ENCODE results near the gene HECTD2.
A peak's percentile ranks its signal among the peaks of the same experiment; 100 is the strongest.
"Not testable (repeated sequence)": the region's sequence is repeated elsewhere in the genome, so short reads cannot be mapped to it uniquely, and the experiment has no call there.

HECTD2 gene

GRCh38 chr10:91389636-91390512 is 20.3 kb upstream of the HECTD2 start:
- H3K4me1 ChIP-seq (ENCODE audit: control insufficient read depth, insufficient read depth, low read length) = no peaks in the 10 kb centered on the region
- no peak overlapping the region for H3K4me3 ChIP-seq (ENCODE audit: low read length)
- no peaks in the 10 kb centered on the region for H3K27me3 ChIP-seq (ENCODE audit: control insufficient read depth, insufficient read depth, low read length)
- H3K36me3 ChIP-seq (ENCODE audit: control insufficient read depth, insufficient read depth, low read length) = no peaks in the 10 kb centered on the region
- H3K9me3 ChIP-seq (ENCODE audit: control insufficient read depth, low read length) = no peaks in the 10 kb centered on the region
- no peak overlapping the region for H3K9ac ChIP-seq (ENCODE audit: low read length)

- H3K9ac ChIP-seq (ENCODE audit: low read length); H3K9me3 ChIP-seq (ENCODE audit: control insufficient read depth, low read length); H3K36me3 ChIP-seq (ENCODE audit: control insufficient read depth, insufficient read depth, low read length); H3K4me3 ChIP-seq (ENCODE audit: low read length); H3K27me3 ChIP-seq (ENCODE audit: control insufficient read depth, insufficient read depth, low read length); H3K4me1 ChIP-seq (ENCODE audit: control insufficient read depth, insufficient read depth, low read length): not testable (repeated sequence)
Measured at GRCh38 chr10:91390513-91390825, 19.7 kb upstream of the HECTD2 start.

- no peak overlapping the region for H3K9ac ChIP-seq (ENCODE audit: low read length)
- H3K27me3 ChIP-seq (ENCODE audit: control insufficient read depth, insufficient read depth, low read length) = no peaks in the 10 kb centered on the region
- H3K36me3 ChIP-seq (ENCODE audit: control insufficient read depth, insufficient read depth, low read length) = no peaks in the 10 kb centered on the region
- no peak overlapping the region for H3K4me3 ChIP-seq (ENCODE audit: low read length)
- H3K9me3 ChIP-seq (ENCODE audit: control insufficient read depth, low read length) = no peaks in the 10 kb centered on the region
- H3K4me1 ChIP-seq (ENCODE audit: control insufficient read depth, insufficient read depth, low read length) = no peaks in the 10 kb centered on the region
Measured at GRCh38 chr10:91391920-91392319, 18.2 kb upstream of the HECTD2 start.

GRCh38 chr10:91406322-91406721 is 3.8 kb upstream of the HECTD2 start:
- H3K4me3 ChIP-seq (ENCODE audit: low read length) = no peak overlapping the region
- no peaks in the 10 kb centered on the region for H3K27me3 ChIP-seq (ENCODE audit: control insufficient read depth, insufficient read depth, low read length)
- no peak overlapping the region for H3K9ac ChIP-seq (ENCODE audit: low read length)
- H3K4me1 ChIP-seq (ENCODE audit: control insufficient read depth, insufficient read depth, low read length) = no peaks in the 10 kb centered on the region
- no peaks in the 10 kb centered on the region for H3K36me3 ChIP-seq (ENCODE audit: control insufficient read depth, insufficient read depth, low read length)
- H3K9me3 ChIP-seq (ENCODE audit: control insufficient read depth, low read length) = no peaks in the 10 kb centered on the region

- H3K36me3 ChIP-seq (ENCODE audit: control insufficient read depth, insufficient read depth, low read length) = no peaks in the 10 kb centered on the region
- H3K27me3 ChIP-seq (ENCODE audit: control insufficient read depth, insufficient read depth, low read length) = no peaks in the 10 kb centered on the region
- H3K4me1 ChIP-seq (ENCODE audit: control insufficient read depth, insufficient read depth, low read length) = no peaks in the 10 kb centered on the region
- peak overlapping the region; percentile 100 for H3K9ac ChIP-seq (ENCODE audit: low read length)
- no peaks in the 10 kb centered on the region for H3K9me3 ChIP-seq (ENCODE audit: control insufficient read depth, low read length)
- peak overlapping the region; percentile 91 for H3K4me3 ChIP-seq (ENCODE audit: low read length)
Measured at GRCh38 chr10:91409069-91409868, 875 bp upstream of the HECTD2 start.

- H3K36me3 ChIP-seq (ENCODE audit: control insufficient read depth, insufficient read depth, low read length) = no peaks in the 10 kb centered on the region
Measured at GRCh38 chr10:91410638-91411371, 661 bp downstream of the HECTD2 start.

GRCh38 chr10:91411621-91412020 is 1.5 kb downstream of the HECTD2 start:
- H3K4me3 ChIP-seq (ENCODE audit: low read length) = no peak overlapping the region
- no peak overlapping the region for H3K9ac ChIP-seq (ENCODE audit: low read length)
- H3K27me3 ChIP-seq (ENCODE audit: control insufficient read depth, insufficient read depth, low read length) = no peaks in the 10 kb centered on the region
- H3K9me3 ChIP-seq (ENCODE audit: control insufficient read depth, low read length) = no peaks in the 10 kb centered on the region
- no peaks in the 10 kb centered on the region for H3K36me3 ChIP-seq (ENCODE audit: control insufficient read depth, insufficient read depth, low read length)
- H3K4me1 ChIP-seq (ENCODE audit: control insufficient read depth, insufficient read depth, low read length) = no peaks in the 10 kb centered on the region

More at GRCh38 chr10:91410638-91411371, 661 bp downstream of the HECTD2 start:
- H3K4me1 ChIP-seq (ENCODE audit: control insufficient read depth, insufficient read depth, low read length) = no peaks in the 10 kb centered on the region
- no peaks in the 10 kb centered on the region for H3K27me3 ChIP-seq (ENCODE audit: control insufficient read depth, insufficient read depth, low read length)
- peak overlapping the region; percentile 100 for H3K9ac ChIP-seq (ENCODE audit: low read length)
- no peaks in the 10 kb centered on the region for H3K9me3 ChIP-seq (ENCODE audit: control insufficient read depth, low read length)
- peak overlapping the region; percentile 37 for H3K4me3 ChIP-seq (ENCODE audit: low read length)

- Histone ChIP-seq H3K4me3 (ENCODE audit: low read length) (no peak overlapping the region), H3K9me3 (ENCODE audit: control insufficient read depth, low read length) (no peaks in the 10 kb centered on the region), H3K9ac (ENCODE audit: low read length) (no peak overlapping the region), H3K36me3 (ENCODE audit: control insufficient read depth, insufficient read depth, low read length) (no peaks in the 10 kb centered on the region), H3K4me1 (ENCODE audit: control insufficient read depth, insufficient read depth, low read length) (no peaks in the 10 kb centered on the region), H3K27me3 (ENCODE audit: control insufficient read depth, insufficient read depth, low read length) (no peaks in the 10 kb centered on the region)
Measured at GRCh38 chr10:91412354-91413087, 2.4 kb downstream of the HECTD2 start.

- no peak overlapping the region for H3K9ac ChIP-seq (ENCODE audit: low read length)
Measured at GRCh38 chr10:91415816-91416215, 5.7 kb downstream of the HECTD2 start.

GRCh38 chr10:91416339-91416855 is 6.3 kb downstream of the HECTD2 start:
- Histone ChIP-seq H3K4me1 (ENCODE audit: control insufficient read depth, insufficient read depth, low read length) (no peaks in the 10 kb centered on the region), H3K9me3 (ENCODE audit: control insufficient read depth, low read length) (no peaks in the 10 kb centered on the region), H3K27me3 (ENCODE audit: control insufficient read depth, insufficient read depth, low read length) (no peaks in the 10 kb centered on the region), H3K9ac (ENCODE audit: low read length) (no peak overlapping the region), H3K4me3 (ENCODE audit: low read length) (no peak overlapping the region), H3K36me3 (ENCODE audit: control insufficient read depth, insufficient read depth, low read length) (no peaks in the 10 kb centered on the region)

More at GRCh38 chr10:91415816-91416215, 5.7 kb downstream of the HECTD2 start:
- no peaks in the 10 kb centered on the region for H3K9me3 ChIP-seq (ENCODE audit: control insufficient read depth, low read length)
- H3K27me3 ChIP-seq (ENCODE audit: control insufficient read depth, insufficient read depth, low read length) = no peaks in the 10 kb centered on the region
- H3K4me3 ChIP-seq (ENCODE audit: low read length) = no peak overlapping the region
- H3K4me1 ChIP-seq (ENCODE audit: control insufficient read depth, insufficient read depth, low read length) = no peaks in the 10 kb centered on the region
- H3K36me3 ChIP-seq (ENCODE audit: control insufficient read depth, insufficient read depth, low read length) = no peaks in the 10 kb centered on the region

- no peaks in the 10 kb centered on the region for H3K9me3 ChIP-seq (ENCODE audit: control insufficient read depth, low read length)
- H3K27me3 ChIP-seq (ENCODE audit: control insufficient read depth, insufficient read depth, low read length) = no peaks in the 10 kb centered on the region
- H3K9ac ChIP-seq (ENCODE audit: low read length) = no peak overlapping the region
- H3K4me3 ChIP-seq (ENCODE audit: low read length) = no peak overlapping the region
- H3K36me3 ChIP-seq (ENCODE audit: control insufficient read depth, insufficient read depth, low read length) = no peaks in the 10 kb centered on the region
- no peaks in the 10 kb centered on the region for H3K4me1 ChIP-seq (ENCODE audit: control insufficient read depth, insufficient read depth, low read length)
Measured at GRCh38 chr10:91418416-91418815, 8.3 kb downstream of the HECTD2 start.
